Choroid plexus epithelial cell (primary cell): ENCODE measurements around the gene AKR1D1.

ENCODE experiments used
- DNase-seq: peaks from one replicate; pipeline ENCODE4 v3.0.0-alpha.2; 2010; ENCODE audit warnings: low read depth
- H3K4me3 ChIP-seq: 2 replicates; pipeline ENCODE4 v1.5.1; 2011; ENCODE audit warnings: low read depth, mild to moderate bottlenecking, control low read depth, low read length, moderate library complexity
- CTCF ChIP-seq: conservative IDR thresholded peaks from 2 replicates; pipeline ENCODE4 v1.5.1; 2011; ENCODE audit warnings: low read depth, mild to moderate bottlenecking, control low read depth, inconsistent platforms, low read length, moderate library complexity

The AKR1D1 gene

GRCh38 chr7:138120140-138120827 lies 44.0 kb downstream of the AKR1D1 start:
- DNase-seq: no peak
- H3K4me3 ChIP-seq: no peak overlapping the region
- no peak for TF ChIP-seq CTCF

DNA sequence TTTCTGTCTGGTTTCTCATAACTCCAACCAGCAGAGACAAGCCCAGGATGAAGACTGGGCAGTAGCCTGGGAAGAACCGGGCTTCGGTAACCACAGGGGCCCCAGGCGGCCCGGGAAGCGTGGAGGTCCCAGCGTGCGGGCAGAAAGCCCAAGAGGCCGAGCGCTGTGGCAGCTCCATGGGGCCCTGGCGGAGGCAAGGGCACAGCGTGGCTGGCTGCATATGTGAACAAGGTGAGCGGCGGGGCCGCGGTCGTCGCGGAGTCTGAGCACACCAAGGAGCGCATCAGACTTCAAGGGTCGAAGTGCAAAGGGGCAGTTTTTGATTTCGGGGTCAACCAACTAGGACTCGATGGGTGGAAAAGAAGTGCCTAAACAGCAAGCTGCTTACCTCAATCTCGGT lies 45.9 kb downstream of the AKR1D1 start:
- no peak for DNase-seq
- TF ChIP-seq CTCF: no peak

DNA sequence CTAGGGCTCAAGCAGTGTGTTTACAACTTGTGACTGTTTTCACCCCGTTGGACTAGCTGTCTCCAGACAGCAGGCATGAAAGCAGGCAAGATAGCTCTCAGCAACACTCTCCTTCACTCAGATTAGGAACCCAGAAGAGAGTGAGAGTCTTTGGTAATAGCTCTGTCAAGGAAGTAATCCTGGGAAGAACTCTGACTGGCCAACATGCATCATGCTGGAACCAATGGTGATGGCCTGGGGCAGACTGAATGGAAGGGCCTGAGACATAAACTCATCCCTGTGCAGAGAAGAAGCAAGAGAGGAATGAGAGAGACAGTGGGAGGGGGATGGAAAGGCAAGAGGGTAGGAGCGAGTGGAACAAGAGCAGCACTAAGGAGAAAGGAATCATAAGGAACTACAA lies 48.9 kb downstream of the AKR1D1 start:
- DNase-seq: peak; percentile 25
- H3K4me3 ChIP-seq: no peak overlapping the region
- TF ChIP-seq CTCF: no peak

More for the DNA sequence above, 45.9 kb downstream of the AKR1D1 start:
- no peak overlapping the region for H3K4me3 ChIP-seq

DNA sequence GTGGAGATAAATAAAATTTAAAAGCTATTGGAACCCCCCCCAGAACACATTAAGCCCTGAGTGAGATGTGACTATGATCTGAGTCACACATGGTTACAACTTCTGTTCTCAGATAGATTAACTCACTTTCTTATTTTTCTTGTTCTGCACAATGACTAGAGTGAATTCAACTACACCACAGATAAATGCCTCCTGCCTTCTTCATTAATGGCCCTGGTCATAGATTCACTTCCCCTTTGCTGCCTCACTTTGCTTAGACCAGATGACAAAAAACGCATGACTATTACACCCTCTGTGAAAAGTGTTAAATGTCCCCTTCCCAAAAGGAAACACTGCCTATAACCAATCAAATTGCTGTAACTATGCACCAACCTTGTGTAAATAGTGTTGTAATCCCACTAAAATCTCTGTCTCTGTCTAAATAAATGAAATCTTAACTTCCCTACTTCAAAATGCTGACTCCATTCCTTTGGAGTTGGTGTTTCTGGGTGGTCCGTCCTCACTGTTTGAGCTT lies 49.4 kb downstream of the AKR1D1 start:
- no peak for TF ChIP-seq CTCF
- H3K4me3 ChIP-seq: no peak overlapping the region
- peak; percentile 13 for DNase-seq

GRCh38 chr7:138126928-138127327 lies 50.7 kb downstream of the AKR1D1 start:
- no peak for TF ChIP-seq CTCF
- no peak overlapping the region for H3K4me3 ChIP-seq
- no peak for DNase-seq

DNA sequence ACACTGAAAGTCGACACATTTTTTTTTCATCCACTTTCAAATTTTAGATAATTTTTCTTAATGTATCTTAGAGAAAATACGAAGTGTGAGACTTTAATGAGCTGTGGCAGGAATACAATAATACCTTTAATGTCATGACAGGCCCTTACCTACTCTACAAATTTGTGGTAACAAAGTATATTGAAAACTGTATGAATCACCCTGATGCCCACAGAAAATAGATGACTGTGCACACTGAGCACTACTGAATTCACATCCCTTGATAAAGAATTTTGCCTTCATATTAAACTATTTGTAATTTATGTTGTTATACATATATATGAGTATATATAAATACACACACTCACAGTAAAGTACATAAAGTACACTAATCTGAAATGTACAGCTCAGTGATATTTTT lies 51.7 kb downstream of the AKR1D1 start:
- no peak for DNase-seq
- no peak for TF ChIP-seq CTCF
- H3K4me3 ChIP-seq: no peak overlapping the region

- DNase-seq: no peak
These were observed 53.4 kb downstream of the AKR1D1 start for GRCh38 chr7:138129551-138130165.

More at GRCh38 chr7:138129551-138130165, 53.4 kb downstream of the AKR1D1 start:
- no peak overlapping the region for H3K4me3 ChIP-seq
- no peak for TF ChIP-seq CTCF
